HL-60/S4 treated with retinoic acid at 250 ng/mL for 4 days and 3 days (cell line): ENCODE measurements around the gene B3GAT1.

ENCODE experiments used
- in situ Hi-C: fragments of 300-500 bp; cut with MboI; formaldehyde crosslinking; loops from 2 replicates; pipeline ENCODE4 v1.7.0; 2022; ENCODE audit warnings: low sequenced_read_pairs

B3GAT1 gene

DNA sequence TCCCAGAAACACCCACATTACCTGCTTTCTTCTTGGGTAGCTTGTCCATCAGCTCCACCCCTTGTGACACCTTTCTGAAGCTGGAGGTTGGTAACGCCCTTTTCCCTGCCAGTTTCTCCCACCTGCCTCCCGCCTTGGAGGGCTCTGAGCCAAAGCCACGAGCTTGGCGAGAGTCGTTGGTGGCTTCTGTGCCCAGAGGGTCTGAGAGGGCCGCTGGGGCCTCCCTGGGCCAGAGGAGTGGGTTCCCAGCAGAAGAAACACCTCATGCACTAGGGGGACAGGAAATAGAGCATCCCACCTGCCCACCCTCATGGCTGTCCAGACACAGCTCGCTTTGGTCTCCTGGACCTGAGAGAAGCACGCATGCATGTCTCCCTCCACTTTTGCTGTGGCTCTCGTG lies 37.9 kb downstream of the B3GAT1 start:
- in situ Hi-C loops = no loop called here

DNA sequence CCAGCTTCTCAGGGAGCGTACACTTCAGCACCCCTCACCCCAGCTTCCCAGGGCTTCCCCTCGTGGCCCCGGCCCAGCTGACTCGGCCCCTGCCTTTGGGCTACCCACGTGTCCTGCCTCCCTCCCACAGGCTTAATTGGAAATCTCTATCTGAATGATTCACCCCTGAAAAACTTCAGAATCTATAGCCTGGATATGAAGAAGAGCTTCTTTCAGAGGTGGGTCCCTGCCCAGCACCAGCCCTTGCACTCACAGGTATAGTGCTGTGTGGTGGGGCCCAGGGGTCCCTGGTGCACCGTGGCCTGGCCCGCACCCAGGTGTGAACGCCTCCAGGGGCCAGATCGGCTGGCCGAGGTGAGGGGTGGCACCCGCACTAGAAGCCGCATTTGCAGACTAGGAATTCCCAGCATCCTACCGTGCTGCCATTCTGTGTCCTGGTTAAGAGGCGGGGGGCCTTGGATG lies 38.4 kb downstream of the B3GAT1 start:
- in situ Hi-C loops = no loop called here

DNA sequence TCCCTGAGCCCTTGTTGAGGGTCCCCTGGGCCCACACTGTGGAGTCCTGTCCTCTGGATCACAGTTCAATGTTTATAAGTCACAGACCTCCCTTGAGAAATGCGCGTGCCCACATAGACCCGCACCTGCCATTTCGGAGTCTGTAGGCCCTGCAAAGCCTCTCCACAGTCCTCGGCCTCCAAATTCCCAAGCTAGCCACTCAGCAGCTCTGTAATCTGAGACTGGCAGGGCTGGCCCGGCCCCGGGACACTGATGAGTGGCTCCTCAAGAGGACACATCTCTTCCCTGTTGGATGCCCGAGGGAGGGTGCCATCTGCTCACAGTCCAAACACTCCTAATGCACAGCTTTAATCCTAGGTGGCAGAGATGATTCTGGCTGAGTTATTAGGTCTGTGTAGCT lies 39.1 kb downstream of the B3GAT1 start:
- in situ Hi-C loops = no loop called here

DNA sequence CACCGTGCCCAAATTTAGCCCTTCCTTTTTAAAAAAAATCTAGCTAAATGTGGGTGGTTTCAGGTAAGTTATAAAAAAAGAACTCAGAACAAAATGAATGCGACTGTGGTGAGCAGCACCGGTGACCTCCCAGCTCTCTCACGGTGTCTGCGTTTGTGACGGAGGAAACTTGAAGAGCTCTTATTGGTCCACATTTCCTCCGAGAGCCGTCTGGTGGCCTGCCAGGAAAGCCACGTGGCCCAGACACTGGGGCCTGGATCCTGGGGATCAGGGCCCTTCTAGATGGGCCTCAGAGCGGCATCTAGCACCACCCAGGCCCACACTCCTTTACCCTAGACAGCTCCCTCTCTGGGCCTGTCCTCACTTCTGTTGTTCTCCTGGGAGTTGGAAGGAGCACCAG lies 39.5 kb downstream of the B3GAT1 start:
- in situ Hi-C loops = no loop called here

DNA sequence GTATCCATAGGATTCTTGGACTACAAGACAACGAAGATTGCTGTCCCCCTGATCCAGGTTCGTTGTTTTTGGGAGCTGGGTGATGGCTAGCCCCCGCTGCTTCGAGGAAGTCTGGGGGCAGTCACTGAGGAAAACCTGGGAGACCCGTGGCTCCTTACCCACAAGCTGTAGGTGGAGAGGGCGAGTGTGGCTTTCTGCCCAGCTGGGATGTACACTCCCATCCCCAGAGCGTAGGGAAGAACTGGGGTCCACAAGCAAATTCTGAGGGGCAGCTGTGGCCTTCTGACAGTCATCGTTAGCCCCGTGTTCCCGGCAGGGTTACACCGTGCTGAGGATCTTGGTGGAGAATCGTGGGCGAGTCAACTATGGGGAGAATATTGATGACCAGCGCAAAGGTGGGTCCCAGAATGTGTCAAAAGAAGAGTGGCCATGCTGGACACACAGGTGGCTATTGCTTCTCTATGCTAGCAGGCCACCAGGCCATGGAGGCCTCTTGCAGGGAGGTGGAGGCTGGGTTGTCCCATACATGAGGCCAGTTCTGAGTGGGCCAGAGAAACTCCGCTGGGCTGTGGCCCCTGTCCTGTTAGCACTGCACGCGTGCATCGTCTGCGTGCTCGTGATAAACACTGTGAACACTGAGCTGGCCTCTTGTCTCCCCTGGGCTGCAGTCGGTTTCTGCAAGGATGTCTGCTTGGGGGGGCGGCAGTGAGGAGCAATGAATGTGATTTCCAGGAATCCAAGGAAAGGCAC lies 40.4 kb downstream of the B3GAT1 start:
- in situ Hi-C loops = no loop called here

DNA sequence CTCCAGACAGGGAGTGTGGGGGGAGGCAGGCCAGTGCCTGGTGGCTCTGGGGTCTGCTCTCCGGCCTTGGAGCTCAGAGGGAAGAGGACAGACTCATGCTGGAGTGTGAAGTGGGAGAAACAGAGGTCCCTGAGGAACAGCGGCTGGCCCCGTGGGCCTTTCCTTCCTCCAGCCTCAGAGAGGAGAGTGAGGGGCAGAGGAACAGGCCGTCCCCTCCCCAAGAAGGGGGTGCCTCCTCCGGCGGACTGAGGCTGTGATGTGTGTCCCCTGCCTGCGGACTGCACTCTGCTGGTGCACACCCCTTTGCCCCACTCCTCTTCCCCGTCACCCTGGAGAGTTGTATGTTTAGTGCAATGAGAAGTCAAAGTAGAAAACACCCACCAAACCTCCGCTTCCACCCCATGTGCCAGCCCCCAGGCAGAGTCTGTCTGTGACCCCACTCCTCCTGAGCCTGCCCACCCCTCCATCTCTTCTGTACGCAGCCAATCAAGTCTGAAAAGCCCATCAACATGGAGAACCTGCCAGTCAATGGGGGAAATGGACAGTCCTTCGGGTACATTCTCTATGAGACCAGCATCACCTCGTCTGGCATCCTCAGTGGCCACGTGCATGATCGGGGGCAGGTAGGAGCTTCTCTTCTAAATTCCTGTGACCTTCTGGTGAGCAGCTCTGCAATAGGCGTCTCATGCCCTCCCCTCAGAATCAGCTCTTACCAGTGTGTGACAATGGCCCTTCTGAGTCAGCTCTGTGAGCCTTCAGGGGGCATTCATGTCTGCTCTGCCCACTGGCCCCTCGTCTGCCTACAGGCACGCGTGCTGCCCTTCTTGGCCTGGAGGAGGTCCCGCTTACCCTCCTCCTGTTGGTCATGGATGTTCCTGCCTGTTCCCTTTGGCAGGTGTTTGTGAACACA lies 41.3 kb downstream of the B3GAT1 start:
- in situ Hi-C loops = no loop called here

DNA sequence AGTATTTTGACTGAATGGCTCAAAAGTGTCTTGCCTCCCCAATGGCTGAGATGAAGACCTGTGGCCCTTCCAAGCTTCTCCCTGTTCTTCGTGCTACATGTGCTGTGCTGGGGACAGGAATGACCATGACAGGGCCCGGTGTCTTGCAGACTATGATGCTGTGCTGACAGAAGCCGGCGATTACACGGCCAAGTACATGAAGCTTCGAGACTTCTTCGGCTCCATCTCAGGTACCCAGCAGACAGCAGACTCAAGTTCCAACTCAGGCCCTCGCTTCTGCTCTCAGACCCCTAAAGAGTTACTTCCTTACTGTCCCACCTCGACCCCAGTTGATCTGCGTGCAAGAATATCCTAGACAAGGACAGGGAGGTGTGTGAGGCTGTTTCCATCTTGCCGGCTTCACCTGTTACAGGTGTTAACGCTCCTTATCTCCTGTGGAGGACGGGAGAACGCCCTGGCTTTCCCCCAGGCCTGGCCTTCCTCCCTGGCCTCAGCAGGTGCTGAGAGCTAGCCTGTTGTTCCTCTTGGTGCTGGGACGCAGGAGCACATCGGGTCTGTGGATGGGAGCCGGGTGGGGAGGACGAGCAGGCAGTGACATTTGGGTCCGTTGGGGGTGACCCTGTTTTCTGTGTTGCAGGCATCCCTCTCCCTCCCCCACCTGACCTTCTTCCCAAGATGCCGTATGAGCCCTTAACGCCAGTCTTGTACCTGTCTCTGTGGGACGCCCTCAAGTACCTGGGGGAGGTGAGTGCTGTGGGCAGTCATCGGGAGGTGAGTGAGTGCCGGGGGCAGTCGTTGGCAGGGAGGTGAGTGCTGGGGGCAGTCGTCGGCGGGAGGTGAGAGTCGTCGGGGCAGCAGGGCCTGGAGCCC lies 42.2 kb downstream of the B3GAT1 start:
- in situ Hi-C loops = no loop called here

DNA sequence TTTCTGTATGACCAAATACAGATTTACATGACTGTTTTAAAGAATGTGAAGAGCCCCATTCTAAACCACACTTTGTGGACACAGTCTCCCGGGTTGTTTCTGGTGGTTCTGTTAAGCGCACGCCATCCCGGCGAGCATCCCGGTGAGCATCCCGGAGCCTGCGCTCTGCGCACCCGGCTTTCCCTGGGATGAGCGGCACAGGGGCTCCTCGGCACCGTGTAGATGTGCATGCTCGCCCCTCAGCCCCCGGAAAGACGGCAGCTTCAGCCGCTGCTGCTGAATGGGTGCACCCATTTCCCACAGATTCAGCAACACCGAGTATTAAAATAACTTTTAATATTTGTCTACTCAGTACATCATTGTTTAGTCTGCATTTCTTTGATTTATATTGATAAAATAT lies 44.3 kb downstream of the B3GAT1 start:
- in situ Hi-C loops = no loop called here

DNA sequence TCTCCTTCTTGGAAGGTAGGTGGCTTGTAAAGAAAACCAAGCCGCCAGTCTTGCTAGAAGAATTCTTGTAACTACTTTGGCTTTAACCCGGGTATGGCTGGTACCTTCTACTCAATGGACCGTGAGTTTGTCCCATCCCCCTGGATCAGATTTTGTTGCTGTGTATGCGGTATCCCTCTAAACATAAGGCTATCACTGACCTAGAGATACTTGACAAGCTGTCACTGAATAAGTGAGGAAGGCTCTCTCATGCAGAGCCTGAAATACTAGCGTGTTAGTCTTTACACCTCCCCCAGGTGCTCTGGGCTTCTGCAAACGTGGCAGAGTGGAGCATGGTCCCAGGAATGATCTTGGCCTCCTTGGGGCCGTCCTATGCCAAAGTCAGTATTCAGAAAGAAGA lies 45.8 kb downstream of the B3GAT1 start:
- in situ Hi-C loops = no loop called here

DNA sequence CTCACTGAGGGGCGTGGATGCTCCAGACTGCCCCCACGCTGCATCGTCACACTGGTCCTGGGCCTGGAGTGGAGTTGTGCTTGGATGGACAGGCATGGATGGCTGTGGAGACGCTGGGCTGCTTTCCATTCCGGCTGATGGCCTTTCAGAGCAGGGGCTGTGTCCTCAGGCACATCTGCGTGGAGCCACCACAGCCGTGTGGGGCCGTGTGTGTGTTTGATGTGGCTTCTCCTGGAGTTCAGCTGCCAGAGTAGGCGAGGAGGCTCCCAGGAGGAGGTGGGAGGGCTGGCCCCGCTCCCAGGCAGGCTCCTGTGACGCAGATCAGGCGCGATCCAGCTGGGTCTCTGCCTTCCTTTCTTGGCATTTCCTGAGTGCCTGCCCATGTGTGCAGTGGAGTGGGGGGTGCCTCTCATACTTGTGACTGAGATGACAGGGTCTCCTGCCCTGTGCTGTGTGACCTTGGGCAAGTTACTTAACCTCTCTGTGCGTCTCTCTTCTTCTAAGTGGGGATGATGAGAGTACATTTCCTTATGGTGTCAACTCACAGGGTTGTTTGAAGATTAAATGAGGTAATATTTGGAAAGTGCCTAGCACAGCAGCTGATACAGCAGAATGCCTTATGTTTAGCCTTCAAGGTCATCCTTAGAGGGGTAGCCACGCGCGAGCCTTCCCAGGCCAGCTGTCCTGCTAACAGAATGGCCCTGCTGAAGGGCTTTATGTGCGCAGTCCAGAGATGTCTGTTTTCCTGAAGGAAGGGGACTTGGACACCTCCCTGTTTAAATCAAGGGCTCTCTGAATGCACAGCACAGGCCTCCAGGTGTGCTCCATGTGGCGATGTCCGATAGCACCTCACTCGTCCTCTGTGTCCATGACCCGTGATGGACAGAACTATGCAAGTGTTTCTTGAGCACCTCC lies 46.8 kb downstream of the B3GAT1 start:
- in situ Hi-C loops = no loop called here

DNA sequence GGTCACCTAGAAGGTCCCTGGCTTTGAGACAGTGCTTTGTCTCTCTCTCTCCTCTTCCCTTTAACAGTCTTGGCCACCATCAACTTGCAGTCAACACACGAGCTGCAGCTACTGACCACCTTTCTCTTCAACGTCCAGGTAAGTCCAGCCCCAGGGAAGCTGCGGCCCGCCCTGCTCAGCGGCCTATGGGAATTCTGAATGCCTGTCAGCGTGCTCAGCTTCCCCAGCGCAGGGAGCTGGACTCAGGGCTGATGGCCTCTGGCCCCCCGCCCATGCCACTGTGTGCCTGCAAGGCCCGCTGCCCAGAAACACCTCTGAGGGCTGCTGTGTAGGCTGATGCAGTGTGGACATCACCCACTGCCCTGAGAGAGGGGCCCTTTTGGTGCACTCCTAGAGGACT lies 47.8 kb downstream of the B3GAT1 start:
- in situ Hi-C loops = no loop called here

DNA sequence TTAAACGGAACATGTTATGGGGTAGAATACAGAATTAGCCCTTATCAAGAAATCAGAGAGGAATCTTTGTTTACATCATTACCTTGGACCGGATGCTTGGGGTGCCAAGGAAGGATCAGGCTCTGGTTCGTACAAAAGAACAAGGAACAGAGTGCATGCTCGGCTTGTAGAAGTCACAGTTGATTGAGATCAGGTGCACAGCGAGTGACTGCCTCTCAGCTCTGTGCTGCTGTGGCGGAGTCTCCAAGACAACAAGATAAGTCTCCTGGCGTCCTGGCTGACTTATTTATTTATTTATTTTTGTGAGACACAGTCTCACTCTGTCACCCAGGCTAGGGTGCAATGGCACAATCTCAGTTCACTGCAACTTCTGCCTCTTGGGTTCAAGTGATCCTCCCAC lies 48.5 kb downstream of the B3GAT1 start:
- in situ Hi-C loops = no loop called here

DNA sequence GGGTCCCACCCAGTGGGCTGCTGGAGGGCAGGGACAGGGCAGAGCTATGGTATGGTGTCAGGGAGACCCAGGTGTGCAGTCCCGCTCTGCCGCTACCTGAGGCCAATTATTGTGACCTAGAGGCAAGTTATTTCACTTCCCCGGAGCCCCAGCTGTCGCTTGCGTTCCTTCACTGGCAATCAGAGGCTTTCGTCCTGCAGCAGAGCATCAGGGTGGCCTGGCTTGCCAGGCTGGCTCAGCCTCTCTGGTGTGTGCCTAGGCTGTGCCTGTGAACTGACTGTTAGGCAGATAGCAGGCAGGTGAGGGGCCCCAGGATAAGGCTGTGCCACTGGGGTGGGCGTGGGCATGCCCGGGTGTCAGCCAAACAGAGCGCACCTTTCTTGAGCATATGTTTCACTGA lies 48.9 kb downstream of the B3GAT1 start:
- in situ Hi-C loops = no loop called here

DNA sequence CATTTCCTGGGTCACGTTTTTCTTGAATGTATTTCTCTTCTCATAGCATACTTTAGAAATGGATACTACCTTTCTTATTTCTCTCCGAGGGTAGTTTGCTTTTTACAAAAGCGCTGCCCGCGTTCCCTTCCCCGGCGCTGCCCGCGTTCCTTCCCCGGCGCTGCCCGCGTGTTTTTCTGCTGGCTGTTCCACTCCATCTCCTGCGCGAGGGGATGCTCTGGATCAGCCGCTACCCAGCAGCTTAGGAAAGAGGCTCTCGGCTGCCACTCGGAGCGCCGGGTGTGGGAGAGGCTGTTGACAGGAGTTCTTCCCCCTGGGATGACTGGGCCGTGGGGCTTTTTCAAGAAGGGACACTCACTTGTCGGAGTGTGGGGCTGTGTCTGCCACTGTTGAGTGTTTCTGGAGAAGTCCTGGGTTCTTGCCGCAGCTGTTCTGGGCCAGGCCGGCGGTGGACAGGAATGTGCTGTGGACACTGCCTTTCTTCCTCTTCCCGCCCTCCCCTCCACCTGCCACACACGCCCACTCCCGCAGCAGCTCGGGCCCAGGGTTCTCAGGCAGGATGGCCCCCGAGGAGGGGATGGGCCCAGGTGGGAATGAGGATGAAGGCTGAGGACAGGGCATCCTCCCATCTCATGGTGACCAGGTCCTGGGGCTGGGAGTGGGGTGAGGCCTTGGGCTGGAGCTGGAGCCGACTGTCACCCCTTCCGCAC lies 49.7 kb downstream of the B3GAT1 start:
- in situ Hi-C loops = no loop called here

DNA sequence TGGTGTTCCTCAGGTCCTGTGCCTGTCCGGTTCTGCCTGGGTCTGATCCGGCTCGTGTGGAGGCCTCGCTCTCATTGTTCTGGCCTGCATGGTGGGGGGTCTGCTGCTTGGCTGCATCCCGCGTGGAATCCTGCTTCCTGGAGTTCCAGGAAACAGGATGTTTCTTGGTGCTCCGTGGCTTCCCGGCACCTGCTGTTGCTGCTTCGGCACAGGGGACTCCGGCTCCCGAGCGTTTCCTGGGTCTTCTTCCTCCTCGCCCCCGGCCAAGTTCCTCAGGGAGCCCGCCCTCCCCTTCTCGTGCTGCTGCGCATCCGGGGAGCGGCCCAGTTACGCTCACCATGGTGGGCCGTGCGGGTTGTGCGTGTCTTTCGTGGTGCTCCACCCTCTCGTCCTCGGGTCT lies 50.4 kb downstream of the B3GAT1 start:
- in situ Hi-C loops = no loop called here

DNA sequence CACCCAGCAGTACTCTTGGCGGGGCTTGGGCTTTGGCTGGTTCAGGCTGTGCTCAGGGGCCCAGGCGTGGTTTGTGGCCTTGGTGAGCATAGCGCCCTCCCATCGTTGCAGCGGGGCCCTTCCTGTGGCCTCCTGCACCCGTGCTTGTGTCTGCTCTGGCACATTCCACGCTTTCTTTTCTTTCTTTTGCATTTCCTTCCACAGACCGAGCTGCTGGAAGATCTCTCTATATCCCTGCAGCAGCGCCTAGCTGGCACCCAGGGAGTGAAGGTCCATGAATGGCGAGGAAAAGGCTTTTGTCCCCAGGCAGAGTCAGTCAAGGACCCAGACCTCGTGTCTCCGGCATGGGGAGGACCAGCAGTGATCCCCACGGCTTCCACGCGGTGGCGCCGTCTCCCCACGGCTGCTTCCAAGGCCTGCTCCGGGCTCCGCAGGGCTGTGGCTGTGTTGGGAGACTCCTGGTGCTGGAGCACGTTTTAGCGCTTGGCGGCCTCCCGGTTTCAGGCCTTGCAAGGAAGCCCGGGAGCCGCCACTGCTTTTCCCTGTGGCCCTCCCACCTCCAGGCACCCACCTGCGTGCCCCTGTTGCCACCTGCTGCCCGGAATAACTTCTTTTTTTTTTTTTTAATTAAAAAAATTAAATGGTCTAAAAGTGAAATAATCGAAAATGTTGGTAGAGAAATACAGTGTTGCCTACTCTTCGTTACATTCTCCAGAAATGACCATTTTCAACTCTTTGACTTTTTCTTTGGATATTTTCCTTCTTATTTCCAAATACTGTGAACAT lies 51.8 kb downstream of the B3GAT1 start:
- in situ Hi-C loops = no loop called here

DNA sequence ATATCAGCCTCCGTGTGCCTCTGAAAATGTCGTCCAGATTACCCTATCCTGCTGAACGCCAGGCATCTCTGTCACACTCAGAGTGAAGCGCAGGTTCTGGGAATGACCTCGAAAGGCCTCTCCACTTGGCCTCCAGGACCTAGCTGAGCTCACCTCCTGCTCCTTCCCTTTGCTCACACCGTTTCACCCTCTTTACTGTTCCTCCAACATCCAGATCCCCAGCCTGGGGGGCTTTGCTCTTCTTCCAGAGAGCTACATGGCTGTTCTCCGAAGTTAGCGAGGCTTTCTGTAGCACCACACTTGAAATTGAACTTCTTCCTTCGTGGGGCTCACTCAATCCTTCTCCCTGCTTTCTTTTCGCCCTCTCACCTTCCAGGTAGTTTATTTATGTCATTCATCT lies 52.4 kb downstream of the B3GAT1 start:
- in situ Hi-C loops = no loop called here

DNA sequence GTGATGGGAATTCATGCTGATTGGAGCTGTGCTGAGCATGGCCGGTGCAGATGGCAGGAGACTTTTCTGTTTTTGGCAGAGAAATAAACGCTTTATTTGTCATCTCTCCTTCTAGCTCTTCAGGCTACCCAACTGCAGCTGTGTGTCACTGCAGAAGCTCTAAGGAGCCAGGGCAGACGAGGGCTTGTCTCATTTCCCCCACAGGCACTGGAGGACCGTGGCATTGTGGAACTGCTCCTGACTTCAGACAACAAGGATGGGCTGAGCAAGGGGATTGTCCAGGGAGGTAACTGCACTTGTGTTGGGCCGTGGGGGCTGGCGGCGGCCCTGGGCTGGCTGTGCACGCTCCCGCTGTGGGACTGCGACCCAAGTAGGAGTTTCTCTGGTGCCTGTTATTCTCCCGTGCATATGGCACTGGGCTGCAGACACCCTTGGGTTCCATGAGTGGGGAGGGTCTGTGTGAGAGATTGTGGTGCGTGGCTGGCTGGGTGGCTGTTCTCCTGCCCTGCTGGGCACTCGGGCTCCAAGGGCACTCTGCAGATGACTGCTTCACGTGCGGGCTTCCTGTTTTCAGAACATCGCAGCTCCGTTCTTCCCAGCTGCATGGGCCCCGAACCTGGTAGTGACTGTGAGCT lies 53.1 kb downstream of the B3GAT1 start:
- in situ Hi-C loops = no loop called here
